ENCODE results near the gene POU3F1. TPM values are rescaled to one million over a fixed set of nuclear protein-coding genes. Genes with fewer than 3 reads are reported as not detected.

Gene POU3F1
- polyA plus RNA-seq, 2 of the 4 experiments (the other 2 are of a cell fraction) = not detected

GRCh38 chr1:38012363-38013226 lies 34.0 kb downstream of the POU3F1 start, which contains the start of gene UTP11 (continued):
- TF ChIP-seq EHF (CRISPR knock-in tag; IDR thresholded peaks at IDR 0.05) = peak; percentile 85; the same call in 1 of the 2 replicates
- no peak for TF ChIP-seq CEBPB (IDR thresholded peaks at IDR 0.05)
- TF ChIP-seq, protein P1, sequence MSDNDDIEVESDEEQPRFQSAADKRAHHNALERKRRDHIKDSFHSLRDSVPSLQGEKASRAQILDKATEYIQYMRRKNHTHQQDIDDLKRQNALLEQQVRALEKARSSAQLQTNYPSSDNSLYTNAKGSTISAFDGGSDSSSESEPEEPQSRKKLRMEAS (IDR thresholded peaks at IDR 0.05) = peak; percentile 100
- TF ChIP-seq CTCF (IDR thresholded peaks at IDR 0.05) = no peak
- TF ChIP-seq, protein P2, sequence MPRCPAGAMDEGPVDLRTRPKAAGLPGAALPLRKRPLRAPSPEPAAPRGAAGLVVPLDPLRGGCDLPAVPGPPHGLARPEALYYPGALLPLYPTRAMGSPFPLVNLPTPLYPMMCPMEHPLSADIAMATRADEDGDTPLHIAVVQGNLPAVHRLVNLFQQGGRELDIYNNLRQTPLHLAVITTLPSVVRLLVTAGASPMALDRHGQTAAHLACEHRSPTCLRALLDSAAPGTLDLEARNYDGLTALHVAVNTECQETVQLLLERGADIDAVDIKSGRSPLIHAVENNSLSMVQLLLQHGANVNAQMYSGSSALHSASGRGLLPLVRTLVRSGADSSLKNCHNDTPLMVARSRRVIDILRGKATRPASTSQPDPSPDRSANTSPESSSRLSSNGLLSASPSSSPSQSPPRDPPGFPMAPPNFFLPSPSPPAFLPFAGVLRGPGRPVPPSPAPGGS (IDR thresholded peaks at IDR 0.05) = peak; percentile 51; the same call in 1 of the 3 replicates
- TF ChIP-seq, protein P3, sequence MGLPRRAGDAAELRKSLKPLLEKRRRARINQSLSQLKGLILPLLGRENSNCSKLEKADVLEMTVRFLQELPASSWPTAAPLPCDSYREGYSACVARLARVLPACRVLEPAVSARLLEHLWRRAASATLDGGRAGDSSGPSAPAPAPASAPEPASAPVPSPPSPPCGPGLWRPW (IDR thresholded peaks at IDR 0.05) = no peak
- TF ChIP-seq NFE2L2 (conservative IDR thresholded peaks at IDR 0.05; ENCODE audit: low read length) = no peak
- TF ChIP-seq POLR2A (IDR thresholded peaks at IDR 0.05; ENCODE audit: low read length) = peak; percentile 71

- Histone ChIP-seq H3K4me3 (no peak overlapping the region), H3K27ac (no peak overlapping the region), H3K9me3 (no peaks in the 10 kb centered on the region), H3K4me1 (peaks cover 14% of the 10 kb centered on the region), H3K4me2 (no peak overlapping the region)
- WGBS (ENCODE audit: missing lambda C conversion rate) = 88% methylated on average over 6 of the region's 6 CpGs
- DNase-seq (ENCODE audit: low read depth in 1 of 2, low spot score in 1 of 2) = no peak
- POLR2A ChIA-PET = no interaction called here
- TF ChIP-seq, protein P4, sequence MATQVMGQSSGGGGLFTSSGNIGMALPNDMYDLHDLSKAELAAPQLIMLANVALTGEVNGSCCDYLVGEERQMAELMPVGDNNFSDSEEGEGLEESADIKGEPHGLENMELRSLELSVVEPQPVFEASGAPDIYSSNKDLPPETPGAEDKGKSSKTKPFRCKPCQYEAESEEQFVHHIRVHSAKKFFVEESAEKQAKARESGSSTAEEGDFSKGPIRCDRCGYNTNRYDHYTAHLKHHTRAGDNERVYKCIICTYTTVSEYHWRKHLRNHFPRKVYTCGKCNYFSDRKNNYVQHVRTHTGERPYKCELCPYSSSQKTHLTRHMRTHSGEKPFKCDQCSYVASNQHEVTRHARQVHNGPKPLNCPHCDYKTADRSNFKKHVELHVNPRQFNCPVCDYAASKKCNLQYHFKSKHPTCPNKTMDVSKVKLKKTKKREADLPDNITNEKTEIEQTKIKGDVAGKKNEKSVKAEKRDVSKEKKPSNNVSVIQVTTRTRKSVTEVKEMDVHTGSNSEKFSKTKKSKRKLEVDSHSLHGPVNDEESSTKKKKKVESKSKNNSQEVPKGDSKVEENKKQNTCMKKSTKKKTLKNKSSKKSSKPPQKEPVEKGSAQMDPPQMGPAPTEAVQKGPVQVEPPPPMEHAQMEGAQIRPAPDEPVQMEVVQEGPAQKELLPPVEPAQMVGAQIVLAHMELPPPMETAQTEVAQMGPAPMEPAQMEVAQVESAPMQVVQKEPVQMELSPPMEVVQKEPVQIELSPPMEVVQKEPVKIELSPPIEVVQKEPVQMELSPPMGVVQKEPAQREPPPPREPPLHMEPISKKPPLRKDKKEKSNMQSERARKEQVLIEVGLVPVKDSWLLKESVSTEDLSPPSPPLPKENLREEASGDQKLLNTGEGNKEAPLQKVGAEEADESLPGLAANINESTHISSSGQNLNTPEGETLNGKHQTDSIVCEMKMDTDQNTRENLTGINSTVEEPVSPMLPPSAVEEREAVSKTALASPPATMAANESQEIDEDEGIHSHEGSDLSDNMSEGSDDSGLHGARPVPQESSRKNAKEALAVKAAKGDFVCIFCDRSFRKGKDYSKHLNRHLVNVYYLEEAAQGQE (IDR thresholded peaks at IDR 0.05) = no peak
- TF ChIP-seq NR3C1 (IDR thresholded peaks at IDR 0.05) (no peak), HOXB13 (CRISPR knock-in tag; IDR thresholded peaks at IDR 0.05; ENCODE audit: low read depth) (no peak), RCOR1 (IDR thresholded peaks at IDR 0.05; ENCODE audit: low read depth, low read length) (no peak), MYC (IDR thresholded peaks at IDR 0.05; ENCODE audit: borderline replicate concordance, low read length) (no peak), PHF8 (IDR thresholded peaks at IDR 0.05; ENCODE audit: borderline replicate concordance, low read depth) (no peak), CTCF (IDR thresholded peaks at IDR 0.05) (no peak), TFCP2L1 (CRISPR knock-in tag; IDR thresholded peaks at IDR 0.05) (no peak), FOSB (CRISPR knock-in tag; IDR thresholded peaks at IDR 0.05) (no peak), RARB (CRISPR knock-in tag; IDR thresholded peaks at IDR 0.05) (no peak), HMGXB4 (CRISPR knock-in tag; IDR thresholded peaks at IDR 0.05; ENCODE audit: borderline replicate concordance) (no peak), KDM5A (IDR thresholded peaks at IDR 0.05) (no peak), FOSL2 (IDR thresholded peaks at IDR 0.05) (no peak), FOSL2 (CRISPR knock-in tag; IDR thresholded peaks at IDR 0.05) (no peak), CEBPB (IDR thresholded peaks at IDR 0.05) (no peak)
- TF ChIP-seq, protein P2 (IDR thresholded peaks at IDR 0.05) = no peak
- FAIRE-seq = no peak
- ATAC-seq = no peak
- CTCF ChIA-PET = interaction anchor here (1.0 to 3.7 kb wide), 3 partner anchors 10 to 20 kb away, joined by 3 to 15 read pairs (median 9); partner anchors contain the start of gene SF3A3
Measured at GRCh38 chr1:38009841-38010180, 36.8 kb downstream of the POU3F1 start.

All from A549 (cell line).